ENCODE results near the gene COX6B1. TPM values are rescaled to one million over a fixed set of nuclear protein-coding genes. Genes with fewer than 3 reads are reported as not detected.

The COX6B1 gene
- total and polyA plus RNA-seq, 2 experiments from 2014 or later = 817 to 1,609 TPM

GRCh38 chr19:35704218-35704617, 56.1 kb downstream of the COX6B1 start, which contains the start of gene ZBTB32:
Gene ZBTB32, plus strand, starts transcription at chr19:35704558. Its CDS starts 10,069 bp downstream, at chr19:35714627.
- no peak for TF ChIP-seq CTCF (IDR thresholded peaks at IDR 0.05; ENCODE audit: low read depth, low read length)
- no peak within 1 kb of the TSS for H3K27ac ChIP-seq
- peak; percentile 69 to 77 for DNase-seq (ENCODE audit: low read depth in 1 of 2, low spot score in 1 of 2)
- H3K9me3 ChIP-seq (ENCODE audit: low read depth) = no peaks in the 10 kb centered on the region
- H3K27me3 ChIP-seq = no peaks in the 10 kb centered on the region
- no peak within 1 kb of the TSS for H3K4me3 ChIP-seq
- H3K4me1 ChIP-seq (ENCODE audit: low read depth) = no peaks in the 10 kb centered on the region
- no peaks in the 10 kb centered on the region for H3K36me3 ChIP-seq

Other genes starting within 250 kb of the COX6B1 start
- gene FFAR2, start 200.1 kb upstream of the COX6B1 start, total RNA-seq = not detected in 2 replicates
- not detected in 2 replicates for gene FFAR2, start 200.1 kb upstream of the COX6B1 start, polyA plus RNA-seq
- 0.60 TPM in 1 of 2 replicates, not detected in the other for gene KRTDAP, start 157.9 kb upstream of the COX6B1 start, total RNA-seq
- 1.4 and 2.2 TPM in 2 replicates for gene KRTDAP, start 157.9 kb upstream of the COX6B1 start, polyA plus RNA-seq
- gene DMKN, start 134.7 kb upstream of the COX6B1 start, total RNA-seq = 232 and 289 TPM in 2 replicates
- gene DMKN, start 134.7 kb upstream of the COX6B1 start, polyA plus RNA-seq = 220 and 329 TPM in 2 replicates
- gene SBSN, start 120.0 kb upstream of the COX6B1 start, total RNA-seq = 0.15 TPM in 1 of 2 replicates, not detected in the other
- gene SBSN, start 120.0 kb upstream of the COX6B1 start, polyA plus RNA-seq = not detected in 2 replicates
- 0.46 TPM in 1 of 2 replicates, not detected in the other for gene GAPDHS, start 114.9 kb upstream of the COX6B1 start, total RNA-seq
- gene GAPDHS, start 114.9 kb upstream of the COX6B1 start, polyA plus RNA-seq = not detected in 2 replicates
- 95.9 and 149 TPM in 2 replicates for gene TMEM147, start 102.7 kb upstream of the COX6B1 start, total RNA-seq
- 186 and 260 TPM in 2 replicates for gene TMEM147, start 102.7 kb upstream of the COX6B1 start, polyA plus RNA-seq
- 0.74 TPM in 1 of 2 replicates, not detected in the other for gene ATP4A, start 84.7 kb upstream of the COX6B1 start, total RNA-seq
- gene ATP4A, start 84.7 kb upstream of the COX6B1 start, polyA plus RNA-seq = 0.10 TPM in 1 of 2 replicates, not detected in the other
- not detected in 2 replicates for gene PMIS2, start 62.1 kb upstream of the COX6B1 start, total RNA-seq
- gene PMIS2, start 62.1 kb upstream of the COX6B1 start, polyA plus RNA-seq = not detected in 2 replicates
- 17.2 and 20.5 TPM in 2 replicates for gene HAUS5, start 35.6 kb upstream of the COX6B1 start, total RNA-seq
- 25.5 and 29.6 TPM in 2 replicates for gene HAUS5, start 35.6 kb upstream of the COX6B1 start, polyA plus RNA-seq
- 128 and 146 TPM in 2 replicates for gene RBM42, start 19.3 kb upstream of the COX6B1 start, total RNA-seq
- 161 and 170 TPM in 2 replicates for gene RBM42, start 19.3 kb upstream of the COX6B1 start, polyA plus RNA-seq
- gene ETV2, start 6.6 kb upstream of the COX6B1 start, total RNA-seq = 1.1 and 3.1 TPM in 2 replicates
- 3.1 and 4.0 TPM in 2 replicates for gene ETV2, start 6.6 kb upstream of the COX6B1 start, polyA plus RNA-seq
- gene UPK1A, start 18.2 kb downstream of the COX6B1 start, total RNA-seq = 1.2 TPM in 1 of 2 replicates, not detected in the other
- gene UPK1A, start 18.2 kb downstream of the COX6B1 start, polyA plus RNA-seq = 0.67 and 1.4 TPM in 2 replicates
- gene ZBTB32, start 56.2 kb downstream of the COX6B1 start, total RNA-seq = not detected in 2 replicates
- 0.53 and 0.59 TPM in 2 replicates for gene ZBTB32, start 56.2 kb downstream of the COX6B1 start, polyA plus RNA-seq
- 18.2 and 38.1 TPM in 2 replicates for gene KMT2B, start 69.7 kb downstream of the COX6B1 start, total RNA-seq
- gene KMT2B, start 69.7 kb downstream of the COX6B1 start, polyA plus RNA-seq = 8.9 and 11.9 TPM in 2 replicates
- 1.5 and 2.6 TPM in 2 replicates for gene IGFLR1, start 94.1 kb downstream of the COX6B1 start, total RNA-seq
- gene IGFLR1, start 94.1 kb downstream of the COX6B1 start, polyA plus RNA-seq = 2.4 and 5.5 TPM in 2 replicates
- gene U2AF1L4, start 97.1 kb downstream of the COX6B1 start, total RNA-seq = 30.3 and 40.2 TPM in 2 replicates
- 45.5 and 61.7 TPM in 2 replicates for gene U2AF1L4, start 97.1 kb downstream of the COX6B1 start, polyA plus RNA-seq
- gene PSENEN, start 97.3 kb downstream of the COX6B1 start, total RNA-seq = 43.7 and 65.4 TPM in 2 replicates
- gene PSENEN, start 97.3 kb downstream of the COX6B1 start, polyA plus RNA-seq = 158 and 173 TPM in 2 replicates
- gene LIN37, start 100.3 kb downstream of the COX6B1 start, total RNA-seq = 16.0 and 16.8 TPM in 2 replicates
- gene LIN37, start 100.3 kb downstream of the COX6B1 start, polyA plus RNA-seq = 11.4 and 16.3 TPM in 2 replicates
- 0.51 and 2.5 TPM in 2 replicates for gene HSPB6, start 108.7 kb downstream of the COX6B1 start, total RNA-seq
- 0.76 and 2.6 TPM in 2 replicates for gene HSPB6, start 108.7 kb downstream of the COX6B1 start, polyA plus RNA-seq
- gene PROSER3, start 109.9 kb downstream of the COX6B1 start, total RNA-seq = 14.8 and 16.3 TPM in 2 replicates
- gene PROSER3, start 109.9 kb downstream of the COX6B1 start, polyA plus RNA-seq = 28.9 and 35.7 TPM in 2 replicates
- 10.9 and 47.4 TPM in 2 replicates for gene ARHGAP33, start 127.2 kb downstream of the COX6B1 start, total RNA-seq
- 16.1 and 31.9 TPM in 2 replicates for gene ARHGAP33, start 127.2 kb downstream of the COX6B1 start, polyA plus RNA-seq
- gene PRODH2, start 164.5 kb downstream of the COX6B1 start, total RNA-seq = 0.09 TPM in 1 of 2 replicates, not detected in the other
- not detected in 2 replicates for gene PRODH2, start 164.5 kb downstream of the COX6B1 start, polyA plus RNA-seq
- gene NPHS1, start 204.2 kb downstream of the COX6B1 start, total RNA-seq = 1.1 and 1.3 TPM in 2 replicates
- 0.37 TPM in 1 of 2 replicates, not detected in the other for gene NPHS1, start 204.2 kb downstream of the COX6B1 start, polyA plus RNA-seq
- gene KIRREL2, start 208.6 kb downstream of the COX6B1 start, total RNA-seq = 3.5 and 4.2 TPM in 2 replicates
- gene KIRREL2, start 208.6 kb downstream of the COX6B1 start, polyA plus RNA-seq = 3.2 and 3.7 TPM in 2 replicates
- 126 and 134 TPM in 2 replicates for gene APLP1, start 220.3 kb downstream of the COX6B1 start, total RNA-seq
- 117 and 157 TPM in 2 replicates for gene APLP1, start 220.3 kb downstream of the COX6B1 start, polyA plus RNA-seq

Data from cardiac muscle cell (in vitro differentiated cells and primary cell).